MM.1S (cell line): ENCODE data around the gene SESN2.
A peak's percentile ranks its signal among the peaks of the same experiment; 100 is the strongest.

Experiments
- DNase-seq: peaks from one replicate; pipeline ENCODE4 v3.0.0-alpha.2; 2015
- H2AFZ ChIP-seq: fragments of 300-600 bp; sonication (generic); 2 replicates; pipeline ENCODE4 v1.6.0; 2016; ENCODE audit warnings: antibody characterized with exemption, low read length
- H3F3A ChIP-seq: fragments of 300-600 bp; sonication (generic); 2 replicates; pipeline ENCODE4 v1.6.1; 2016; ENCODE audit warnings: mild to moderate bottlenecking, antibody characterized with exemption, low read length, moderate library complexity, mixed read lengths; ENCODE audit not compliant: insufficient read depth
- H3K27ac ChIP-seq: fragments of 300-600 bp; sonication (generic); 2 replicates; pipeline ENCODE4 v1.5.1; 2016; ENCODE audit warnings: mild to moderate bottlenecking, low read length
- H3K27me3 ChIP-seq: fragments of 300-600 bp; sonication (generic); replicated peaks from 2 replicates; pipeline ENCODE4 v1.6.0; 2016; ENCODE audit warnings: low read length; ENCODE audit not compliant: insufficient read depth
- H3K36me3 ChIP-seq: fragments of 300-600 bp; sonication (generic); replicated peaks from 2 replicates; pipeline ENCODE4 v1.6.1; 2016; ENCODE audit warnings: mild to moderate bottlenecking, low read length, mixed read lengths; ENCODE audit not compliant: insufficient read depth
- H3K4me1 ChIP-seq: fragments of 300-600 bp; sonication (generic); 2 replicates; pipeline ENCODE4 v1.6.1; 2016; ENCODE audit warnings: low read length, mixed read lengths
- H3K4me2 ChIP-seq: fragments of 300-600 bp; sonication (generic); 2 replicates; pipeline ENCODE4 v1.6.0; 2016; ENCODE audit warnings: low read depth, low read length
- H3K4me3 ChIP-seq: fragments of 300-600 bp; sonication (generic); 2 replicates; pipeline ENCODE4 v1.5.1; 2016; ENCODE audit warnings: low read length, mixed read lengths
- H3K79me2 ChIP-seq: fragments of 300-600 bp; sonication (generic); 2 replicates; pipeline ENCODE4 v1.6.1; 2016; ENCODE audit warnings: mixed run types, low read length, mixed read lengths
- H3K9ac ChIP-seq: fragments of 300-600 bp; sonication (generic); 2 replicates; pipeline ENCODE4 v1.6.1; 2016; ENCODE audit warnings: low read length, mixed read lengths
- H3K9me2 ChIP-seq: fragments of 300-600 bp; sonication (generic); replicated peaks from 2 replicates; pipeline ENCODE4 v1.6.1; 2016; ENCODE audit warnings: mild to moderate bottlenecking, low read length, mixed read lengths; ENCODE audit not compliant: insufficient read depth
- H3K9me3 ChIP-seq: fragments of 300-600 bp; sonication (generic); replicated peaks from 2 replicates; pipeline ENCODE4 v1.6.1; 2016; ENCODE audit warnings: mild to moderate bottlenecking, low read length, mixed read lengths; ENCODE audit not compliant: insufficient read depth
- H4K20me1 ChIP-seq: fragments of 300-600 bp; sonication (generic); 2 replicates; pipeline ENCODE4 v1.6.1; 2016; ENCODE audit warnings: mild to moderate bottlenecking, low read length, moderate library complexity, mixed read lengths; ENCODE audit not compliant: insufficient read depth
- EZH2 ChIP-seq: fragments of 300-600 bp; sonication (generic); optimal IDR thresholded peaks from 2 replicates; pipeline ENCODE3; 2017; ENCODE audit warnings: low read depth, mild to moderate bottlenecking, antibody characterized with exemption, low read length, mixed read lengths
- EZH2phosphoT487 ChIP-seq: fragments of 300-600 bp; sonication (generic); IDR thresholded peaks from 2 replicates; pipeline ENCODE4 v1.6.1; 2018; ENCODE audit warnings: antibody characterized with exemption, low read length
- TF ChIP-seq, protein P1 (sequence below): fragments of 300-600 bp; sonication (generic); IDR thresholded peaks from 2 replicates; pipeline ENCODE4 v1.5.1; 2016; ENCODE audit warnings: antibody characterized with exemption, low read length, mixed read lengths

Gene SESN2

GRCh38 chr1:28297826-28298225 lies 38.5 kb downstream of the SESN2 start:
- H3K9me3 ChIP-seq: no peaks in the 10 kb centered on the region
- no peaks in the 10 kb centered on the region for H3K36me3 ChIP-seq
- H2AFZ ChIP-seq: no peak overlapping the region
- no peak overlapping the region for H3K27ac ChIP-seq
- H3K4me3 ChIP-seq: no peak overlapping the region
- H3K4me1 ChIP-seq: no peaks in the 10 kb centered on the region
- H3F3A ChIP-seq: no peaks in the 10 kb centered on the region
- no peak overlapping the region for H3K4me2 ChIP-seq
- H4K20me1 ChIP-seq: no peaks in the 10 kb centered on the region
- H3K9me2 ChIP-seq: no peaks in the 10 kb centered on the region
- TF ChIP-seq EZH2 (no peak), EZH2phosphoT487 (no peak)
- TF ChIP-seq, protein P1, sequence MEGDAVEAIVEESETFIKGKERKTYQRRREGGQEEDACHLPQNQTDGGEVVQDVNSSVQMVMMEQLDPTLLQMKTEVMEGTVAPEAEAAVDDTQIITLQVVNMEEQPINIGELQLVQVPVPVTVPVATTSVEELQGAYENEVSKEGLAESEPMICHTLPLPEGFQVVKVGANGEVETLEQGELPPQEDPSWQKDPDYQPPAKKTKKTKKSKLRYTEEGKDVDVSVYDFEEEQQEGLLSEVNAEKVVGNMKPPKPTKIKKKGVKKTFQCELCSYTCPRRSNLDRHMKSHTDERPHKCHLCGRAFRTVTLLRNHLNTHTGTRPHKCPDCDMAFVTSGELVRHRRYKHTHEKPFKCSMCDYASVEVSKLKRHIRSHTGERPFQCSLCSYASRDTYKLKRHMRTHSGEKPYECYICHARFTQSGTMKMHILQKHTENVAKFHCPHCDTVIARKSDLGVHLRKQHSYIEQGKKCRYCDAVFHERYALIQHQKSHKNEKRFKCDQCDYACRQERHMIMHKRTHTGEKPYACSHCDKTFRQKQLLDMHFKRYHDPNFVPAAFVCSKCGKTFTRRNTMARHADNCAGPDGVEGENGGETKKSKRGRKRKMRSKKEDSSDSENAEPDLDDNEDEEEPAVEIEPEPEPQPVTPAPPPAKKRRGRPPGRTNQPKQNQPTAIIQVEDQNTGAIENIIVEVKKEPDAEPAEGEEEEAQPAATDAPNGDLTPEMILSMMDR: no peak
- no peaks in the 10 kb centered on the region for H3K27me3 ChIP-seq
- no peak overlapping the region for H3K9ac ChIP-seq
- H3K79me2 ChIP-seq: no peaks in the 10 kb centered on the region
- peak; percentile 12 for DNase-seq

GRCh38 chr1:28298438-28298837 lies 39.1 kb downstream of the SESN2 start:
- Histone ChIP-seq H4K20me1 (no peaks in the 10 kb centered on the region), H3K79me2 (no peaks in the 10 kb centered on the region), H3K4me2 (no peak overlapping the region)

DNA sequence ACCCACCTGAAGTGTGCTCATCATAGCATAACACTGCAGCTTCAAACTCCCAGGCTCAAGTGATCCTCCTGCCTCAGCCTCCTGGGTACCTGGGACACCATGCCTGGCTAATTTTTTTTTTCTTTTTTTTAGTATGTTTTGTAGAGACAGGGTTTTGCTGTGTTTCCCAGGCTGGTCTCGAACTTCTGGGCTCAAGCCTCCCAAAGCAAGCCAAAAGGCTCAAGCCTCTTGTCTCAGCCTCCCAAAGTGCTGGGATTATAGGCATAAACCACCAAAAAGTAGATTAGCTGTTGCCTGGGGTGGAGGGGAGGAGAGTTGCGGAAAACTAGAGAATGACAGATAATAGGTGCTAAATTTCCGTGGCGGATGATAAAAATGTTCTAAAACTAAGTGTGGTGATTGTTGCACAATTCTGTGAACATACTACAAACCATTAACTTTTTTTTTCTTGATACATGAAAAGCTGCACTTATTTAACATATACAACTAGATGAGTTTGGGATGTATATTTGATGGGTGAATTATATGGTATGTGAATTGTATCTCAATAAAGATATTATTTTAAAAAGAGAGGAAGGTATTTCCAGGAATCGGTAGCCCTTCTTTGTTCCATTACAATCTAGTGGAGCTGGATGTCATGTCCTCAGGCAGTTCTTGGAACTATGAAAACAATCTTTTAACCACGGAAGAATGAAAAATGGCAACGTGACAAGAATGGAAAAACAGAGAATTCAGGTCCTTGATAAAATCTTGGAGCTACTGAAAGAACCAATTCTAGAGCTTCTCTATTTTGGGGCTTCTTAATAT lies 42.3 kb downstream of the SESN2 start:
- no peak for TF ChIP-seq EZH2phosphoT487
- TF ChIP-seq, protein P1: no peak
- TF ChIP-seq EZH2: no peak
- H3K9me2 ChIP-seq: no peaks in the 10 kb centered on the region
- H4K20me1 ChIP-seq: no peaks in the 10 kb centered on the region
- no peak overlapping the region for H3K27ac ChIP-seq
- no peak overlapping the region for H3K9ac ChIP-seq
- H3K27me3 ChIP-seq: no peaks in the 10 kb centered on the region
- no peak for DNase-seq
- no peak overlapping the region for H2AFZ ChIP-seq
- no peak overlapping the region for H3K4me2 ChIP-seq
- no peaks in the 10 kb centered on the region for H3K4me1 ChIP-seq
- H3K4me3 ChIP-seq: no peak overlapping the region
- H3K36me3 ChIP-seq: no peaks in the 10 kb centered on the region
- H3K9me3 ChIP-seq: no peaks in the 10 kb centered on the region
- H3F3A ChIP-seq: no peaks in the 10 kb centered on the region
- no peaks in the 10 kb centered on the region for H3K79me2 ChIP-seq

More at GRCh38 chr1:28298438-28298837, 39.1 kb downstream of the SESN2 start:
- no peak for DNase-seq
- H3K4me3 ChIP-seq: no peak overlapping the region
- H3F3A ChIP-seq: no peaks in the 10 kb centered on the region
- no peaks in the 10 kb centered on the region for H3K9me3 ChIP-seq
- H3K4me1 ChIP-seq: no peaks in the 10 kb centered on the region
- no peak overlapping the region for H2AFZ ChIP-seq
- H3K27ac ChIP-seq: no peak overlapping the region
- no peaks in the 10 kb centered on the region for H3K36me3 ChIP-seq
- no peak overlapping the region for H3K9ac ChIP-seq
- no peaks in the 10 kb centered on the region for H3K27me3 ChIP-seq
- no peaks in the 10 kb centered on the region for H3K9me2 ChIP-seq
- no peak for TF ChIP-seq EZH2
- no peak for TF ChIP-seq EZH2phosphoT487
- TF ChIP-seq, protein P1: no peak
